Brain microvascular endothelial cell (primary cell): Measurements from ENCODE around the gene GMDS.

Experiments used
- DNase-seq: peaks from one replicate; pipeline ENCODE4 v3.0.0-alpha.2; 2020
- H3K27ac ChIP-seq: fragments of 250-450 bp; sonication (Bioruptor Pico); 2 replicates; pipeline ENCODE4 v1.5.1; 2020; ENCODE audit warnings: mild to moderate bottlenecking, moderate library complexity
- H3K27me3 ChIP-seq: fragments of 250-450 bp; sonication (Bioruptor Pico); replicated peaks from 2 replicates; pipeline ENCODE4 v1.5.1; 2020; ENCODE audit warnings: mild to moderate bottlenecking
- H3K36me3 ChIP-seq: fragments of 250-450 bp; sonication (Bioruptor Pico); replicated peaks from 2 replicates; pipeline ENCODE4 v1.5.1; 2020; ENCODE audit warnings: mild to moderate bottlenecking
- H3K4me3 ChIP-seq: 2 replicates; pipeline ENCODE4 v1.5.1; 2011; ENCODE audit warnings: low read depth, mild to moderate bottlenecking, control low read depth, low read length, moderate library complexity
- in situ Hi-C: cut with HindIII; loops from 2 replicates; pipeline ENCODE4 v1.10.0; 2017; ENCODE audit warnings: low sequenced_read_pairs, low pct_ligation_motif_present
- TF ChIP-seq, protein P1 (sequence below): IDR thresholded peaks from 2 replicates; pipeline ENCODE4 v1.5.1; 2011; ENCODE audit warnings: low read depth, mild to moderate bottlenecking, moderate library complexity, low read length, control low read depth, inconsistent platforms; ENCODE audit errors: missing control alignments

Gene GMDS

DNA sequence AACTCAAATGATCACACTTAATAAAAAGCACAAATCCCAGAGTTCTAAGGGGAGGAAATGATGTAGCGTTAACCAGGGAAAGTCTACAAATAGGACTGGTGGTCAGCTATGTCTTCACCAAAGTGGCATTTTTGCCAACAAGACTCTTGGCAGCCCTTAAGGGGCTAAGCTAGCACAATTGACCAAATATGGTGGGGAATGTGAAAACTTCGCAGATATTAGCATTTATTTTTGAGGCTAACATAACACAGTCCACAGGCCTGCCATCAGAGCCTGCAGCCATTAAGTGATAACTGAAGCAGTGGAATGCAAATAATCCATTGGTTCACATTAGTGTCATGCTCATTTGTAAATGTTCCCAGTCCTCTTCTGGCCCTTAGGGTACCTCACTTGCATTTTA is 361.1 kb downstream of the GMDS start:
- H3K27ac ChIP-seq, result no peak overlapping the region
- in situ Hi-C loops, result no loop called here
- no peak for DNase-seq
- TF ChIP-seq, protein P1, sequence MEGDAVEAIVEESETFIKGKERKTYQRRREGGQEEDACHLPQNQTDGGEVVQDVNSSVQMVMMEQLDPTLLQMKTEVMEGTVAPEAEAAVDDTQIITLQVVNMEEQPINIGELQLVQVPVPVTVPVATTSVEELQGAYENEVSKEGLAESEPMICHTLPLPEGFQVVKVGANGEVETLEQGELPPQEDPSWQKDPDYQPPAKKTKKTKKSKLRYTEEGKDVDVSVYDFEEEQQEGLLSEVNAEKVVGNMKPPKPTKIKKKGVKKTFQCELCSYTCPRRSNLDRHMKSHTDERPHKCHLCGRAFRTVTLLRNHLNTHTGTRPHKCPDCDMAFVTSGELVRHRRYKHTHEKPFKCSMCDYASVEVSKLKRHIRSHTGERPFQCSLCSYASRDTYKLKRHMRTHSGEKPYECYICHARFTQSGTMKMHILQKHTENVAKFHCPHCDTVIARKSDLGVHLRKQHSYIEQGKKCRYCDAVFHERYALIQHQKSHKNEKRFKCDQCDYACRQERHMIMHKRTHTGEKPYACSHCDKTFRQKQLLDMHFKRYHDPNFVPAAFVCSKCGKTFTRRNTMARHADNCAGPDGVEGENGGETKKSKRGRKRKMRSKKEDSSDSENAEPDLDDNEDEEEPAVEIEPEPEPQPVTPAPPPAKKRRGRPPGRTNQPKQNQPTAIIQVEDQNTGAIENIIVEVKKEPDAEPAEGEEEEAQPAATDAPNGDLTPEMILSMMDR, result no peak
- no peaks in the 10 kb centered on the region for H3K36me3 ChIP-seq
- H3K27me3 ChIP-seq, result no peaks in the 10 kb centered on the region
- H3K4me3 ChIP-seq, result no peak overlapping the region

DNA sequence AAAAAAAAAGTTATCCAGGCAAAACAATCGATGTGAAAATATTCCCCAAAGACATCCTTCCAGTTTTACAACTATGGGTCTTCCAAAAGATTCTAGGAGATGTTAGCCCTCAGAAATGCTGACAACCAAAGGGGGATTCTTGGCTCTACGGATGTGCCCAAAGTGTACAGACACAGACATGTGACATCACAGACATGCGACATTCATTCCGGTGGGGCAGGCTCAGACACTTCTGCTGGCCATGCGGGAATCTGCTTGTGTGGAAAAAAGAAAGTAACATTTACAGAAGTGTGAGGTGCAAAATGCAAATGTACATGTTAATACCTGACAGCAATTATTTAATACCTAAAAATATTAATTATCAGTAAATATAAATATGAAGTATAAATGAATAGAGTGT is 367.1 kb downstream of the GMDS start:
- no peak overlapping the region for H3K4me3 ChIP-seq
- H3K36me3 ChIP-seq, result no peaks in the 10 kb centered on the region
- DNase-seq, result no peak
- TF ChIP-seq, protein P1, result no peak
- in situ Hi-C loops, result no loop called here
- no peaks in the 10 kb centered on the region for H3K27me3 ChIP-seq
- no peak overlapping the region for H3K27ac ChIP-seq

DNA sequence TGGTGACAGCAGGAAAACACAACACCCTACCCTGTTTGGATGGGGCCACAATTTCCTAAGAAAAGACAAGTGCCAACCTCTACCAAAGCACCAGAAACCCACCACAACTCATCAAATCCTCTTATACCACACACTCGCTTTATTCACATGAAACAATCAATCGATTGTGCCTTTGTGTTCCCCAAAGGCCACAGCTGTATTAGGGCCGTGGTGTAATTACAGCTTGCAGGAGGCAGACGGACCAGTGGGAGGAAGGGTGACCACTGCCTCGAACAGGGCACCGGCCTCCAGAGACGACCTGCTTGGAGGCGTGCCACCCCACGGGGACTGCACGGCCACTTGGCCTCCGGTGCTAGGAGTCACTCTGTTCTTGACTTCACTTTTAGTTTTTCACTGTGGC is 371.6 kb downstream of the GMDS start:
- H3K4me3 ChIP-seq, result no peak overlapping the region
- no peak overlapping the region for H3K27ac ChIP-seq
- DNase-seq, result no peak
- no peaks in the 10 kb centered on the region for H3K36me3 ChIP-seq
- in situ Hi-C loops, result no loop called here
- H3K27me3 ChIP-seq, result no peaks in the 10 kb centered on the region
- TF ChIP-seq, protein P1, result no peak

DNA sequence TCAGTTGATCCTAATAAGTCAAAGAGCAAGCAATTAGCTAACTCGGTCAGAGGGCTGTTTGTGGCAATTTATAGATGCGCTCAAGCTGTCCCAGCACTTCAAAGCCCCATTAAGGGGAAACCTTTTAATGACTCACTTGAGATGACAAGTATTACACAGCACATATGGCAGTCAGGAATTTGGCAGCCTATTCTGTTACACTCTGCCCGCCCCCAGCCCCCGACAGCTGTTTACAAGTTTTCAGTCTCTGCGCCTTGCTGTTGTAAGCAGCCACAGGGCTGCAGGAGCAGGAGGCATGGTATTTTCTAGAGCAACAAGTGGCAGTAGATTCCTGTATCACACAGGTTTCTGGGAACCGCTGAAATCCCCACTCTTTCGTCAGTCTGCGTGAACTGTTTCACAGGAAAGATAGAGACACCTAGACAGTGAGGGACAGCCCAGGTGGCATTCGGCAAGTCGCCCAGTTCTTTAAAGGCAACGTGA is 372.7 kb downstream of the GMDS start:
- no peaks in the 10 kb centered on the region for H3K36me3 ChIP-seq
- H3K27ac ChIP-seq, result no peak overlapping the region
- in situ Hi-C loops, result no loop called here
- peak; percentile 29 for DNase-seq
- no peak overlapping the region for H3K4me3 ChIP-seq
- TF ChIP-seq, protein P1, result no peak
- no peaks in the 10 kb centered on the region for H3K27me3 ChIP-seq

DNA sequence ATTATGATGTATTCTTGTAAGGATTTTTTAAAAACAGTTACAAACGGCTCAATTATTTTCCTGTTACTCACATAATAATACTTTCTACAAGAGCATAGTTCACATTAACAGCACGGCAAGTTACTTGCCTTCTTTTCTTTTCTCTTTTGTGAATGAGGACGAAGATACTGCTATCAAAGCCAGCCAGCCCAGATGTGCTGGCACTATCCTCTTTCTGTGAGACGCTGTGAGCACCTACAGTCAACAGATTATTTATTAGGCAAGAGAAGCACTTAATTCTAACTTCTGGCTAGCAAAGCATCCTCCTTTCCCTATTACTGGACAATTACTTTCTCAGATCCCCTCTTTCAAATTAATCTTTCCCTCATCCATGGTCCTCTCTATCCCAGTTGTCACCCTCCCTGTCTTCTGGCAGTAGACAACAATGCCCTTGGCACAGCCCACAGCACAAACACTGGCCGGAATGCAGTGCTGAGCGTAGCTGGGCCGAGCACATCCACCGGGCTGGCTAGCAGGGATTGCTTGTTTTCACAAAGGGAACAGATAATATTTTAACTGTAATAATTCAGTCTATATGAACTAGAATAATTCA is 373.6 kb downstream of the GMDS start:
- H3K27ac ChIP-seq, result no peak overlapping the region
- no peaks in the 10 kb centered on the region for H3K36me3 ChIP-seq
- no peak overlapping the region for H3K4me3 ChIP-seq
- in situ Hi-C loops, result no loop called here
- no peak for DNase-seq
- H3K27me3 ChIP-seq, result no peaks in the 10 kb centered on the region
- TF ChIP-seq, protein P1, result no peak

DNA sequence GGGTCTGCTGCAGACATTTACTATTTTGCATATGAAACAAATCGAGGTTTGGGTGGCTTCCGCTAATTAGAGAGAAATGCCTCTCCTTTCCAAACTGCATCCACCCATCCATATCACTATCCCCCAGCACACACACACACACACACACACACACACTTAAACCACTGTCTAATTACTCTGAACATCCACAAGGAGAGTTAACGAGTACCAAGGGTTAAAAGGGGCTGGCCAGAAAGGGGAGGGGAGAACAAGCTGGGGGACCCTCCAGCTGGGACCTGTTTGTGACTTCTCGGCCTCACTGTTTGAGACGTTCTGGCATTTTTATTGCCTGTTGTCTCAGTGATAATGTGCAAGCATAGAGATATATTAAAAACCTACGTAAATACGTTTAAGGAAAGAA is 374.5 kb downstream of the GMDS start:
- in situ Hi-C loops, result no loop called here
- DNase-seq, result no peak
- Histone ChIP-seq H3K27me3 (no peaks in the 10 kb centered on the region), H3K36me3 (no peaks in the 10 kb centered on the region), H3K4me3 (no peak overlapping the region), H3K27ac (no peak overlapping the region)
- TF ChIP-seq, protein P1, result no peak
